Cerebellar nuclear complex (tissue), 1 donor: ENCODE measurements around the gene TAPBPL.
"Not testable (repeated sequence)": the region's sequence is repeated elsewhere in the genome, so short reads cannot be mapped to it uniquely, and the experiment has no call there.

Experiments used
- DNase-seq, 2 experiments: peaks; one replicate each; lab custom pipeline; 2025; lab: John Stamatoyannopoulos, UW

The TAPBPL gene

DNA sequence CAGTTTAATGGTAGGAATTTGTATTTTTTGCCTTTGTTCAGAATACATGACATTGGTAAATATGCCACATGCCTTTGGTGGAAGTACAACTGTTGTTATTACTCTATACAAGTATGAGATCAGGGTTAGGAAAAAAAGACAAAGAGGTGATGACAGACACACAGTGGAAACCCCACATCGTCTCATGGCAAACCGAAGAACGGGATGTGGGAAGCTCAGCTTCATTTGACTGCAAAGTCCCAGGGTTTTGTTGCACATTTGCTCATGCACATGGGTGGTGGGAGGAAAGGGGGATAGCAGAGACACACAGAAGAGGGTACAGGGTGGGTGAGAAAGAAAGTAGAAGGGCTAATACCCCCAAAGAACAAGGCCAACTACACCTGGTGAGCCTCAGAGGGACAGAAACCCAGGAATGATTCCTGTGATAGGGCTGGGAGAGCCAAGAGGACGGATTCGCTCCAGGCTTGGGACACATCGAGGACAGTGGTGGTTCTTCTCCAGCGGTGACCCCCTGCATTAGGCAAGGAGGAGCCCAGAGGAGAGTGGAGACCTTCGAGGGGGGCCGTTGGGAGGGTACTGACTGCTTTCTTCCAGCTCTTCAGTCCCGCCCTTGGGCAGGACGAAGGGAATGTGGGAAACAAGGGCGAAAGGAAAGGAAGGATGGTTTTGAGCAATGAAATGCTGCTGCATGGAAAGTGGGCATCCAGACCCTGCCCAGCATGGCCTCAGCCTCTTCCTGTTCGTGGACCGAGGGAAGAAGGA is 10.6 kb downstream of the TAPBPL start:
- DNase-seq = no peak

DNA sequence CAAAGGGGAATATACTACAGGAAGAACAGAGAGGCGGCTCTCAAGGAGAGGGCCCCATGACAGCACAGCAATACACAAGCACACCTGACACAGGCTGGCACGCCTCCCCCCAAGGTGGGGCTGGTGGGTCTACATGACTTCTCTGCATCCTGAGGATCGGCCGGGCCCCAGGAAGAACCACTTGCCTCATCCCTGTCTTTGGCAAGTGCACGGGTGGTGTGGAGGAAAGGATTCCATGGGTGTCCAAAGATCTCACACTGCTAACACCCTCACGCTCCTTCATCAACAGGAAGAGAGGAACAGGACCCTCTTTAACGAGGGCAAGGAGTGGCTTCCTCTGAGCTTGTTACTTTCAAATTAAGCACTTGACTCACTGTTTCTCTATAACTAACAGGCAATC is 11.4 kb downstream of the TAPBPL start:
- no peak for DNase-seq

DNA sequence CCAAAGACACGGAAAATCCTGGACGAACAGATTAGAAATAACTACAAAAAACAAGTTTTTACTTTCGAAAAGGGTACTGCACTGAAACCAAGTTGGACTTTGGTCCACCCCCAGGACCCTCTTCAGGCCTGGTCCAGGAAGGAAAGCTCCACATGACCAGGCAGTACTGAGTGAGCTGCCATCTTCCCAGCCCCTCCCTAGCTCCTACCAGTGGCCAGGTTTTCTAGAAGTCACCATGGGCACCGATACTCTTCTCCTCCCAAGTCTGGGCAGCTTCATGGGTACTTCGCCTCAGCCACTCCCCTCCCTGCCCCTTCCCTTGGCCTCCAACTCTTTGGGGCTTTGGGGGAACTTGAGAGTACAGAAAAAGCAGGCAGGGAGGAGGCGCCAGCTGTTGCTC is 12.0 kb downstream of the TAPBPL start:
- DNase-seq = no peak

DNA sequence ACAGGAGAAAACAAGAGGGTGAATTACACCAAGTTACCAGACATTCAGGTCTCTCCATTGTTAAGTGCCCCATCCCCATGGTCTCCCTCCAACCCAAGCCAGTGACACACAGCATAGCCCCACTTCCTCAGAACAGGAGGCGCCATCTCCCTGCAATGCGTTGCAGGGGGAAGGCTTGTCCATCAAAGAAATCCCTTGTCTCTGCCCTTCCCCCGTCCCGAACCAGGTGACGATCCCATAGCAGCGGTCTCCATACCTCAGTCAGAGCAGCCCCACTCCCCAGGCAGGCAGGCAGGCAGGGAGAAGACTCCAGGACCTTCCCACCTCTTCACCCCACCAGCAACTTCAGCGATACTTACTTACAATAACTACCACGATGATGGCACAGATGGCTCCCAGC is 12.7 kb downstream of the TAPBPL start:
- DNase-seq = no peak

DNA sequence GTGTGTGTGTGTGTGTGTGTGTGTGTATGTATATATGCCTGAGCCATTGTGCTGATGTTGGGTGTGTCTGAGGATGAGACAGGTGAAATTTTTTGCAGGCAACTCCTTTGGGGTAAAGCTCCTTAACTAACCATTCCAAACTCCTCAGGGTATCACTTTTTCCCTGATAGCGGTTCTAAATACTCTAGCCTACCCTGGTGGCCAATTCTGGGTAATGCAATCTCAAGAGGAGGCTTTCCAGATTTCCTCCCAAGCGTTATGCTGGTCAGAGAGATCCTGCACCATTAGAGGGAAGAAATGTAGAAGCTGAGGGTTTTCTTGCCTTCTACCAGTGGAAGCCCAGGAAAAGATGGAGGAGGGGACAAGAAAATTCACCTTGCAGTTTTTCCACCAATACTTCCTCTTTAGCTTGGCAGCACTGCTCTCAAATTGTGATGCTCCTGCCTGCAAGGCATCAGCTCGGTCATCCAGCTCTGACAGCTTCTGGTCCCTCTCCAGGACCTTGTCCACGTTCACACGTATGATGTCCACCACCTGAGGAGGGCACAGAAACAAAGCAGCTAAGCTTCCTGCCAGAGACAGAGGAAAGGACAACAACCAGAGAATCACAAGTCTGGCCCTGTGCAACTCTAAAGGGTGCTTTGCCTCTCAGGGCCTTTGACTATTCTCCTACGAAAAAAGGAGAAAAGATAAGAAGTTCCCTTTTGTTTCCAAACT is 13.8 kb downstream of the TAPBPL start:
- DNase-seq = no peak

DNA sequence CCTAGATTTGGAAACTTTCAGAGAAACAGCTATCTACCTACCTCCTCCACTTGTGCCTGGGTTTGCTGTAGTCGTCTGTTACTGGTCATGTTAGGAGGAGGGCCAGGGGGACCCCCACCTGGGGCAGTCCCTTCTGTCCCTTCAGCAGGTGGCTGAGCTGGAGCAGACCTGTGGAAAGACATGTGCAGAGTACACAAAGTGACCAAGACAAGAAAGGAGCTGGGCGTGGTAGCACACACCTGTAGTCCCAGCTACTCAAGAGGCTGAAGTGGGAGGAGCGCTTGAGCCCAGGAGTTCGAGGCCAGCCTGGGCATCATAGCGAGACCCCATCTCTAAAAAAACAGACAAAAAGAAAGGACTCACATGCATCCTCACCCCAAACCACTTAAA is 14.3 kb downstream of the TAPBPL start:
- DNase-seq = no peak

DNA sequence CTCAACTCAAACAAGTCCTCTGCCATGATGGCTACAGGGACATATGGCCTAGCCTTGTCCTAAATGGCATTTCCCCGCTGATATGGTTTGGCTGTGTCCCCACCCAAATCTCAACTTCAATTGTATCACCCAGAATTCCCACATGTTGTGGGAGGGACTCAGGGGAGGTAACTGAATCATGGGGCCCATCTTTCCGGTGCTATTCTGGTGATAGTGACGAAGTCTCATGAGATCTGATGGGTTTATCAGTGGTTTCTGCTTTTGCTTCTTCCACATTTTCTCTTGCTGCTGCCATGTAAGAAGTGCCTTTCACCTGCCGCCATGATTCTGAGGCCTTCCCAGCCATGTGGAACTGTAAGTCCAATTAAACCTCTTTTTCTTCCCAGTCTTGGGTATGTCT is 14.9 kb downstream of the TAPBPL start:
- DNase-seq = not testable (repeated sequence)

DNA sequence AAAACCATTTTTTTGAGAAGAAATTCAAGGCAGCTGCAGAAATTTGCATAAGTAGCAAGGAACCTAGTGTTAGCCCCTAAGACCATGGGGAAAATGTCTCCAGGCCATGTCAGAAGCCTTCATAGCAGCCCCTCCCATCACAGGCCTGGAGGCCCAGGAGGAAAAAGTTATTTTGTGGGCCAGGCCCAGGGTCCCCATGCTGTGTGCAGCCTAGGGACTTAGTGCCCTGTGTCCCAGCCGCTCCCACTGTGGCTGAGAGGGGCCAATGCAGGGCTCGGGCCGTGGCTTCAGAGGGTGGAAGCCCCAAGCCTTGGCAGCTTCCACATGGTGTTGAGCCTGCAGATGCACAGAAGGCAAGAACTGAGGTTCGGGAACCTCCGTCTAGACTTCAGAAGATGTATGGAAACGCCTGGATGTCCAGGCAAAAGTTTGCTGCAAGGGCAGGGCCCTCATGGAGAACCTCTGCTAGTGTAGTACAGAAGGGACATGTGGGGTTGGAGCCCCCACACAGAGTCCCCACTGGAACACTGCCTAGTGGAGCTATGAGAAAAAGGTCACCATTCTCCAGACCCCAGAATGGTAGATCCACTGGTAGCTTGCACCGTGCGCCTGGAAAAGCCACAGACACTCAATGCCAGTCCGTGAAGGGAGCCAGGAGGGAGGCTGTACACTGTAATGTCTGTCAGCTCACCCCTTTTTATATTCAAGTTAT is 15.9 kb downstream of the TAPBPL start:
- DNase-seq = not testable (repeated sequence)

DNA sequence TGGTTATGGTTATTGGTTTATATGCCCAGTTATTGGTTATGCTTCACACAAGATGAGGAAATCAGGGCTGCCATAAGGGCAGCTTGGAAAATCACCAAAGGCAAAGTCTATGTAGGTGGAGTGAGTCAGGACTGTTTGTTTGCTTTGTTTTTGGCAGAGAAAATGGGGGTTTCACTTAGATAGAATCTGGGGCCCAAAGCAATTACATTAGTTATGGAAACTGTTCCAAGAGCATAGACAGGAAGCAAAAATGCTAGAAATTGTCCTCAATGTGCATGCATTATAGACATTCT is 16.4 kb downstream of the TAPBPL start:
- no peak for DNase-seq

DNA sequence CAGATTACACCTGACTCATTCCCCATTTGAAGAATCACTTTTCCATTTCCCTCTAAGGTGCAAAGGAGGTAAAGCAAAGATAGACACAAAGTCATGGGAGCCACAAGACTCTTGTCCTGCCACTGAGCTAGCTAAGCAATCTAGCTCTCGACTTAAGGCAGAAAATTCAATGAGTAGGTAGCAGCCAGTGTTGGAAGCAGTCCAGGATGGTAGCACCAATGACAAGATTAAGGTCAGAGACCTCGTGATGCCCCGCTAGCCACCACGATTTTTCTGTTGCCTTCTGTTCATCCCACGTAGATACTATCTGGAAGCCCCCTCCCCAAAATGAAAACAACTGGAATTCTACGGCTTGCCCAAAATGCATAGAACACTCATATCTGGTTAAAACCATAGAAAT is 17.2 kb downstream of the TAPBPL start:
- DNase-seq = no peak

DNA sequence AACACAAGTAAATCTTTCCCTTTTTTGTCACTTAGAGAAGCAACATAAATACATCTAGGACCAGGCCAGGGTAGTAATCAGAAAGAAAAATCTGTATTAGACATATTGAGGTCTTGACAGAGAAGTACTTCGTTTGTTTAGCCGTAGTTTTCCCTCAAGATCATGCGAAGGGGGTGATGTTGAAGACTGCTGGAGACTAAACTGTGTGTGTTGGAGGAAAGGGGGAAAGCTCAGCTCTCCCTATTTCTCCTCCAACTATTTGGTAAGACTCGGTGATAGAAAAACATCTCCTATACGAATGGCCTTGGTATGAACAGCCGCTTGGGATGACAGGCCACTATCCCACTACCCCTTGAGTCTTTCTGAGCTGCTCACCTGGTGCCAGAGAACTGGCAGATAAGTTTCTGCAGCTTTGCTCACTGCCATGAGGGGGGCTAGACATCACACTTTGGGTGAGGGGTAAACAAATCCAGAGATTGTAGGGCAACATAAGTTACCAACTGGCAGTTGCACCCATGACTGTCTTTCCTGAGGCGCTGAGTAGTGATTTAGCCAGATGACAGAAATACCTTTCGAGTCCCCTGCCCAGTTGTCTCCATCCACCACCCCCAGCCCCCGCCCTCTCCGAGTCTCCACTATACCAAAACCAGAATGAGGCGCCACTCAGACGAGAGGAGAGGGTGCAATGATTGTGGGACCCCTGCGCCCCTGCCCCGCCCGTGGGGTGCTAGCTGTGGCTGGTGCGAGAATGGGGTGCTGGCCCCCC is 17.9 kb downstream of the TAPBPL start:
- no peak for DNase-seq

DNA sequence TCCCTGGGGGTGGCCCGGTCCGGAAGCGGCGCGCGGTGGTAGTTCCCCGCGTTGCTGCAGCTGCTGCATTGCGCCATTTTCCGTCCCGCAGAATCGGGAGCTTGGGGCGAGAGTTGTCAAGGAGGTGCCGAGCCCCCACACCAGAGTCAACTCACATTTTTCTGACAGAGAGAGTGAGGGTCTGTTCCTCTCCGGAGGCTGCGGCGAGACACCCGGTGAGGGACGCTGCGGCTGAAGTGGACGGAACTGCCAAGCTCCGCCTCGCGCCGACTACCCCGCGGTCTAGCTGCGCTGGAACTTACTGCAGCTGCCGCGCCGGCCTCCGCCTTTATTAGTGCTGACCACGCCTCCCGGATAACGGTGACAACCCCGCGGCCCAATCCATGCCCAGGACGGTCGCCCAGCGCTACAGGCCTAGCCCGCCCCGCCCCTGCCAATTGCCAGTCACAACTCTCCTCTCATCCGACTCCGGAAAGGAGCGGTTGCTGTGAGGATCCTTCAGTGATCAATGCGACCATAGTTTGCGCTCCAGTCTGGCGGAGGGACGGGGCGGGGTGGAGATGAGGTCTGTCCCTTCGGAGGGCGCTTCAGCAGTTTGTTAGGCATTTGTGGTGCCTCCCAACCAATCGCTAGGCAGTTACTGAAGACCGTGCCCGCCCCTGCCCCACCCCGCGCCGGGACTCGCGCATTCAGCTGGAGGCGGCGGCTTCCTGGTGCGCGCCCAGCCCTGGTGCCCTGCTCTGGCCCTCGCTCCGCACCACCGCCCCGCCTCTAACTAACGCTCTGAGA is 18.7 kb downstream of the TAPBPL start, which contains the start of gene VAMP1:
VAMP1 (minus strand) TSS at position 303 of the 789 bp plus-strand sequence; CDS start at position 157, 146 bp downstream.
- DNase-seq = peak; percentile 42 to 66

DNA sequence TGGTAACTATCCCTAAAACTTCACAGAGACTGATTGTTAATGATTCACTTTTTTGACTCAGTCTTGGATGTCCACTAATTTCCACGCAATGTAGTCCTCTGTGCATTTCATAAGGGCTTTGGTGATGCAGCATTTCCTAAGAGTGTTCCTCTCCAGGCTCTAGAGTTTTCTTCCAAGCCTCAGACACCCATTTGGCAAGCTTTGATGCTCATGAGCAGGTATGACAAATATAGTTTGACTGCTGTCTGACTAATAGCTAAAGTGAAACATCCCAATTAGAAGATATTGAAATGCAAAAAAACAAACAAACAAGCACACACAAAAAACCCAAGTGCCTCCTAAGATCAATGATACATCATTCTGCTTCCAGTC is 20.1 kb downstream of the TAPBPL start:
- DNase-seq = no peak

DNA sequence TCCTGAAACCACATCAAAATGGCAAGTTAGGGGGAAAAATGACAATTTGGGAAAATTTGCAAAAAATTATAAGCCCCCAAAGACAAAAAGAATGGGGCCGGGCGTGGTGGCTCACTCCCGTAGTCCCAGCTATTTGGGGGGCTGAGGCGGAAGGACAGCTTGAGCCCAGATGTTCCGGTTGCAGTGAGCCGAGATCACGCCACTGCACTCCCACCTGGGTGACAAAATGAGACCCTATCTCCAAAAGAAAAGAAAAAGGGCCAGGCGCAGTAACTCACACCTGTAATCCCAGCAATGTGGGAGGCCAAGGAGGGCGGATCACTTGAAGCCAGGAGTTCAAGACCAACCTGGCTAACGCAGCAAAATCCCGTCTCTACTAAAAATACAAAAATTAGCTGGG is 20.6 kb downstream of the TAPBPL start:
- no peak for DNase-seq

DNA sequence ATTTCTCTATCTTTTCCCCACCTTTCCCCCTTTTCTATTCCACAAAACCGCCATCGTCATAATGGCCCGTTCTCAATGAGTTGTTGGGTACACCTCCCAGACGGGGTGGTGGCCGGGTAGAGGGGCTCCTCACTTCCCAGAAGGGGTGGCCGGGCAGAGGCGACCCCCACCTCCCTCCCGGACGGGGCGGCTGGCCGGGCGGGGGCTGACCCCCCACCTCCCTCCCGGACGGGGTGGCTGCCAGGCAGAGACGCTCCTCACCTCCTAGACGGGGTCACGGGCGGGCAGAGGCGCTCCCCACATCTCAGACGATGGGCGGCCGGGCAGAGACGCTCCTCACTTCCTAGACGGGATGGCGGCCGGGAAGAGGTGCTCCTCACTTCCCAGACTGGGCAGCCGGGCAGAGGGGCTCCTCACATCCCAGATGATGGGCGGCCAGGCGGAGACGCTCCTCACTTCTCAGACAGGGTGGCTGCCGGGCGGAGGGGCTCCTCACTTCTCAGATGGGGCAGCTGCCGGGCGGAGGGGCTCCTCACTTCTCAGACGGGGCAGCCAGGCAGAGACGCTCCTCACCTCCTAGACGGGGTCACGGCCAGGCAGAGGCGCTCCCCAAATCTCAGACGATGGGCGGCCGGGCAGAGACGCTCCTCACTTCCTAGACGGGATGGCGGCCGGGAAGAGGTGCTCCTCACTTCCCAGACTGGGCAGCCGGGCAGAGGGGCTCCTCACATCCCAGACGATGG is 23.6 kb downstream of the TAPBPL start:
- DNase-seq = not testable (repeated sequence)

DNA sequence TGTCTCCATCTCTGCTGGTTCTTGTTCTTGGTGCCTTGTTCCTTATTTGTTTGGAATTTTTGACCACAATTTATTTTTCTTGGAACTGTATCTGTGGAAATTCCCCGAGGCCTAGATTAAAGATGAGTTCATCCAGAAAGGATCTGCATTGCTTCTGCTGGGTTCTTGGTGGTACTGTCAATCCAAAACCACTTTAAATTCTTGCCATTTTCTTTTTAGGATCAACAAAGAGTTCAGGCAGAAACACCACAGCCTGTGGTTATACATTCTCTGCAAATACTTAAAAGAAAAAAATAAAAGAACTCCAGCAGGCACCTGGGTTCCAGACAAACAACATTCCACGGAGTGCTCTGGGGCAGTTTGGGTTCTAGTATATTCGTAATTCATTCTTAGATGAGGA is 24.6 kb downstream of the TAPBPL start:
- no peak for DNase-seq

DNA sequence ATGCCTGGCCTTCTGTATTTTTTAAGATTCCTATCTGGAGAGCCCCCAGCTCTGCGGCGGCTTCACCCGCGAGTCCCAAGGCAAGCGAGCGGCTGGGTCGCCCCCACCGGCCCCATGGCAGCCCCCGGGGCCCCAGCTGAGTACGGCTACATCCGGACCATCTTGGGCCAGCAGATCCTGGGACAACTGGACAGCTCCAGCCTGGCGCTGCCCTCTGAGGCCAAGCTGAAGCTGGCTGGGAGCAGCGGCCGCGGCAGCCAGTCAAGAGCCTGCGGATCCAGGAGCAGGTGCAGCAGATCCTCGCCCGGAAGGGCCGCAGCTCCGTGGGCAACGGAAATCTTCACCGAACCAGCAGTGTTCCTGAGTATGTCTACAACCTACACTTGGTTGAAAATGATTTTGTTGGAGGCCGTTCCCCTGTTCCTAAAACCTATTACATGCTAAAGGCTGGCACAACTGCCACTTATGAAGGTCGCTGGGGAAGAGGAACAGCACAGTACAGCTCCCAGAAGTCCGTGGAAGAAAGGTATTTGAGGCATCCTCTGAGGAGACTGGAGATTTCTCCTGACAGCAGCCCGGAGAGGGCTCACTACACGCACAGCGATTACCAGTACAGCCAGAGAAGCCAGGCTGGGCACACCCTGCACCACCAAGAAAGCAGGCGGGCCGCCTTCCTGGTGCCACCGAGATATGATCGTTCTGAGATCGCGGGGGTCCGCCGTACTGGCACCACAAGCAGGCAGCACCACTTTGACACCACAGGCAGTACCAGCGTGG is 25.9 kb downstream of the TAPBPL start:
- DNase-seq = not testable (repeated sequence)

DNA sequence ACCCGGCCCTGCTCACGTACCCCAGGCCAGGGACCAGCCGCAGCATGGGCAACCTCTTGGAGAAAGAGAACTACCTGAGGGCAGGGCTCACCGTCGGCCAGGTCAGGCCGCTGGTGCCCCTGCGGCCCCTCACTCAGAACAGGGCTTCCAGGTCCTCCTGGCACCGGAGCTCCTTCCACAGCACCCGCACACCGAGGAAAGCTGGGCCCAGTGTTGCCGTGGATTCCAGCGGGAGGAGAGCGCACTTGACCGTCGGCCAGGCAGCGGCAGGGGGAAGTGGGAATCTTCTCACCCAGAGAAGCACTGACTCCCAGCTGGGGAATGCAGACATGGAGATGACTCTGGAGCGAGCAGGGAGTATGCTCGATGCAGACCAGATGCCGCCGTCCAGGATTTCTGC is 26.6 kb downstream of the TAPBPL start:
- no peak for DNase-seq

DNA sequence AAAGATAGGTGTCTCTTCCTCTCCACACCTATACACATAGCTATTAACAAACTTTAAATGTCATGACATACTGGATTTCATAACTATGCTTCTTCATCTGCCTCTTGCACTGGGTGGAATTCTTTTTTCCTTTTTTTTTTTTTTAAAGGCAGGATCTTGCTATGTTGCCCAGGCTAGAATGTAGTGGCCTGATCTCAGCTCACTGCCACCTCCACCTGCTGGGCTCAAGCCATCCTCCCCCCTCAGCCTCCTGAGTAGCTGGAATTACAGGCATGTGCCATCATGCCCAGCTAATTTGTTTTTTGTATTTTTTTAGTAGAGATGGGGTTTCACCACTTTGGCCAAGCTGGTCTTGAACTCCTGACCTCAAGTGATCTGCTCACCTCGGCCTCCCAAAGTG is 36.4 kb downstream of the TAPBPL start:
- DNase-seq = no peak

DNA sequence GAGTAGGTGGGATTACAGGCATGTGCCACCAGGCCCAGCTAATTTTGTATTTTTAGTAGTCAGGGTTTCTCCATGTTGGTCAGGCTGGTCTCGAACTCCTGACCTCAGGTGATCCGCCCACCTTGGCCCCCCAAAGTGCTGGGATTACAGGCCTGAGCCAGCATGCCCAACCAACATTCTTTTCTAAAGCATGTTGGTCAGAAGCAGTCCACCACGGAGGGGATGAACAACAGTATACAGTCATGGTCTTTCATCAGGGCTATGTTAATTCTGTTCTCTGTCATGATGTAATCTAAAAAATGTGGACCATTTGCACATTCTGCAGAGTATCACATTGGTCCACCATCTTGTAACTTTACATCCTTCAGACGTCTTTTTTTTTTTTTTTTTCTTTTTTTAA is 37.6 kb downstream of the TAPBPL start:
- DNase-seq = no peak
